Body of pancreas (tissue), 4 donors: ENCODE data around the gene SAPCD2.

Experiments used
- CTCF ChIP-seq, 7 experiments: fragments of 450-650 bp in 4 of 7; fragments of 200-600 bp in 3 of 7; sonication (generic) in 3 of 7; IDR thresholded peaks; one replicate each; pipeline ENCODE4 v1.5.1; 2016 to 2019; ENCODE audit warnings: antibody characterized with exemption in 7 of 7
- POLR2A ChIP-seq, 3 donors: fragments of 450-650 bp; IDR thresholded peaks; one replicate each; pipeline ENCODE4 v1.6.1; 2016; ENCODE audit warnings: antibody characterized with exemption in 3 of 3, mild to moderate bottlenecking in 2 of 3

GRCh38 chr9:137107982-137108381 is 37.6 kb upstream of the SAPCD2 start:
- no peak for TF ChIP-seq CTCF (IDR thresholded peaks at IDR 0.05)
- TF ChIP-seq POLR2A (IDR thresholded peaks at IDR 0.05) = no peak
